ENCODE data around the gene ZC3H13. TPM values are rescaled to one million over a fixed set of nuclear protein-coding genes. Genes with fewer than 3 reads are reported as not detected.

ZC3H13 gene
- total RNA-seq, 1 donor from 2014 or later, result 44.3 TPM

DNA sequence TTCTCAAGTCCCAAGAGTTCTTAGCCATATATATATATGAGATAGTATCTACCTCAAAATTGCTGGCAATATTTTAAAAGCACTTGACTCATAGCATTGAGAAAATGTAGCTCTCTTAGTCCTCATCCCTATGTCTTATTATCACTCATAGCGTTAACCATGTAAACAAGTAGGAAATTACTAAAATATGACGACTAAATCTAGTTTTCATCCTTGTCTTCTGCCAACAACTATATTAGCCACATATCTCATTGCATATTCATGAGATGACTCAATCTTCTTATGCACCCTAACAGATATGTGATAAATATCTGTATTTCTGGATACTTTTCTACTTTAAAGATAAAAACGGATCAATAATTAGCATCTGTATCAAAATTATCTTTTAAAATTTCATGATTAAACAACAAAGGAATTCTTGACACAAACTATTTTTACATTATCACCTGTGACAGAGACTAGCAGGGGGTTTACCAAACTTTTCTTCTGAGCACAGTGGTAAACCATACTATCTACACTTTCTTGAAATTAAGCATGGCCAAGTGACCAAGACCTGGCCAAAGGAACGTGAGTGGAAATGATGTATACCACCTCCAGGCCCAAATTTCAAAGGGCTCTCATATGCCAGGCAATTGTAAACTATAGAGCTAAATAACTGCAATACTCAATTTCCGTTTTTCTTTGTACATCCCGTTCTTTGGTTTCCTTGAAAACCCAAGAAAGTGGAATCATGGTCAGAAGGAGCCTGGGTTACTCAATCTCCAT lies 45.7 kb downstream of the ZC3H13 start:
- H3K27ac Mint-ChIP-seq (ENCODE audit: unreplicated experiment), result no peak overlapping the region
- TF ChIP-seq, protein P1, sequence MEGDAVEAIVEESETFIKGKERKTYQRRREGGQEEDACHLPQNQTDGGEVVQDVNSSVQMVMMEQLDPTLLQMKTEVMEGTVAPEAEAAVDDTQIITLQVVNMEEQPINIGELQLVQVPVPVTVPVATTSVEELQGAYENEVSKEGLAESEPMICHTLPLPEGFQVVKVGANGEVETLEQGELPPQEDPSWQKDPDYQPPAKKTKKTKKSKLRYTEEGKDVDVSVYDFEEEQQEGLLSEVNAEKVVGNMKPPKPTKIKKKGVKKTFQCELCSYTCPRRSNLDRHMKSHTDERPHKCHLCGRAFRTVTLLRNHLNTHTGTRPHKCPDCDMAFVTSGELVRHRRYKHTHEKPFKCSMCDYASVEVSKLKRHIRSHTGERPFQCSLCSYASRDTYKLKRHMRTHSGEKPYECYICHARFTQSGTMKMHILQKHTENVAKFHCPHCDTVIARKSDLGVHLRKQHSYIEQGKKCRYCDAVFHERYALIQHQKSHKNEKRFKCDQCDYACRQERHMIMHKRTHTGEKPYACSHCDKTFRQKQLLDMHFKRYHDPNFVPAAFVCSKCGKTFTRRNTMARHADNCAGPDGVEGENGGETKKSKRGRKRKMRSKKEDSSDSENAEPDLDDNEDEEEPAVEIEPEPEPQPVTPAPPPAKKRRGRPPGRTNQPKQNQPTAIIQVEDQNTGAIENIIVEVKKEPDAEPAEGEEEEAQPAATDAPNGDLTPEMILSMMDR (IDR thresholded peaks at IDR 0.05), result no peak
- H3K4me3 Mint-ChIP-seq (ENCODE audit: unreplicated experiment), result no peak overlapping the region
- H3K4me1 Mint-ChIP-seq (ENCODE audit: unreplicated experiment), result no peaks in the 10 kb centered on the region
- H3K36me3 Mint-ChIP-seq (ENCODE audit: unreplicated experiment), result peaks cover 46% of the 10 kb centered on the region
- no peaks in the 10 kb centered on the region for H3K27me3 Mint-ChIP-seq (ENCODE audit: unreplicated experiment)
- DNase-seq (ENCODE audit: extremely low spot score, unreplicated experiment), result no peak
- H3K9me3 Mint-ChIP-seq (ENCODE audit: unreplicated experiment), result no peaks in the 10 kb centered on the region

DNA sequence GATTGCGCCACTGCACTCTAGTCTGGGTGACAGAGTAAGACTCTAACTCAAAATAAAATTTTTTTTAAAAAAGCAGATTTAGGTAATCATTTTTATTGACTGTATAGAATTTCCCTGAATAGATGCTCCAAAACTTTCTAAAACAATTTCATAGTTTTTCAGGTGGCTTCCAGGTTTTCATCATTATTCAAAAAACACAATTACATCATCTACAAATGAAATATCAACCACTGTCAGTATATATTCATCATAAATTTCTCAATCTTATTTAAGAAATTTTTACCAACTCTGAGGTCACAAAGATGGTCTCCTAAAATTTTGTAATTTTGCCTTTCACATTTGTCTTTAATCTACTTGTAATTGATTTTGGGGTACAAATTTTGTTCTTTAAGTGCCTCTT lies 48.1 kb downstream of the ZC3H13 start:
- no peak for DNase-seq (ENCODE audit: extremely low spot score, unreplicated experiment)
- Mint-ChIP-seq H3K27ac (ENCODE audit: unreplicated experiment) (no peak overlapping the region), H3K27me3 (ENCODE audit: unreplicated experiment) (no peaks in the 10 kb centered on the region), H3K36me3 (ENCODE audit: unreplicated experiment) (peaks cover 60% of the 10 kb centered on the region), H3K4me3 (ENCODE audit: unreplicated experiment) (no peak overlapping the region), H3K4me1 (ENCODE audit: unreplicated experiment) (no peaks in the 10 kb centered on the region), H3K9me3 (ENCODE audit: unreplicated experiment) (no peaks in the 10 kb centered on the region)
- TF ChIP-seq, protein P1 (IDR thresholded peaks at IDR 0.05), result no peak

DNA sequence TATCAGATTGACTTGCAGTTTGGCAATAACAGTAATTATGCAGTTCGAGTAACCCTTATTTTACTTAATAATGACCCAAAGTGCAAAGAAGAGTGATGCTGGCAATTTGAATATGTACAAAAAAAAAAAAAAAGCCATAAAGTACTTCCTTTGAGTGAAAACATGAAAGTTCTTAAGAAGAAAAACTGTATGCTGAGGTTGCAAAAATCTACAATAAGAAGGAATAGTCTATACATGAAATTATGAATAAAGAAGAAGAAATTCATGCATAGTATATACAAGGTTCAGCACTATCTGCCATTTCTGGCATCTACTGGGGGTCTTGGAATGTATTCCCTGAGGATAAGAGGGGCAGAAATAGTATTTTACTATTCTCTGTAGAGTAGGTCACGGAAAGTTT lies 55.9 kb downstream of the ZC3H13 start:
- no peak for DNase-seq (ENCODE audit: extremely low spot score, unreplicated experiment)
- TF ChIP-seq, protein P1 (IDR thresholded peaks at IDR 0.05), result no peak
- no peak overlapping the region for H3K4me3 Mint-ChIP-seq (ENCODE audit: unreplicated experiment)
- H3K27me3 Mint-ChIP-seq (ENCODE audit: unreplicated experiment), result no peaks in the 10 kb centered on the region
- no peaks in the 10 kb centered on the region for H3K9me3 Mint-ChIP-seq (ENCODE audit: unreplicated experiment)
- no peak overlapping the region for H3K27ac Mint-ChIP-seq (ENCODE audit: unreplicated experiment)
- H3K4me1 Mint-ChIP-seq (ENCODE audit: unreplicated experiment), result no peaks in the 10 kb centered on the region
- H3K36me3 Mint-ChIP-seq (ENCODE audit: unreplicated experiment), result peaks cover 33% of the 10 kb centered on the region

DNA sequence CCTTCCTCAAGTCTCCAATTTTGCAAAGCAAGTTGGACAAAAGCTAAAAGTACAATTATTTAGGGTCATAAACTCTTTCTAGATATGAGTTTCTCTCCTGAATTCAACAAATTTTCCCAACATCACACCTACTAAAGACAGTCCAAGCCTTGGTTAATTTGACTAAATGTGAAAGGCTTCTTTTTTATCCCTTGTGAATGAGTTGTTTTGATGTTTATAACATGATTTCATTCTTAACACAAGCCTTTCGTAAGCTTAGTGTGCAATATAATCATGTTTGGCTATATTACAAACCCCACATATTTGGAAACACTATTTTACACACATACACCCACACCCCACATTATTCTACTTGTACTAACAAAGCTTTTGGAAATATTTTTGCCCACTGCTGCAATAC lies 57.3 kb downstream of the ZC3H13 start:
- TF ChIP-seq, protein P1 (IDR thresholded peaks at IDR 0.05), result no peak
- DNase-seq (ENCODE audit: extremely low spot score, unreplicated experiment), result no peak
- Mint-ChIP-seq H3K9me3 (ENCODE audit: unreplicated experiment) (no peaks in the 10 kb centered on the region), H3K27ac (ENCODE audit: unreplicated experiment) (no peak overlapping the region), H3K4me1 (ENCODE audit: unreplicated experiment) (no peaks in the 10 kb centered on the region), H3K4me3 (ENCODE audit: unreplicated experiment) (no peak overlapping the region), H3K36me3 (ENCODE audit: unreplicated experiment) (peaks cover 22% of the 10 kb centered on the region), H3K27me3 (ENCODE audit: unreplicated experiment) (no peaks in the 10 kb centered on the region)

DNA sequence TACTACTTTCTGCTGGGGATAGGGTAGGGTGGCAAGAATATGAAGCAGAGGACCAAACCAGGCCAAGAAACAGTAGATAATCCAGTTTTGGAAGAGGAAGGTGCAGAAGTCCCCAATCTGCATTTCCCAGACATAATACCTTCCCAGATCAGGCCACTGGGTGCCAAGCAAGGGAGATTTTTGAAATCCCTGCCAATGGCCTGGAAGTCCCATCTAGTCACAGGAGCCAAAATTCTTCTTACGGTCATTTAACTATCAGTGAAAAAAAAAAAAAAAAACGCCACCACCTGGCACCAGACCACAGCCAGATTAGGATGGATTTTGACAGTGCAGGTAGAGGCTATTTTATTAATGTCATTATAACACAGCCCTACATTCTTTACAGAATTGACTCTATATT lies 57.8 kb downstream of the ZC3H13 start:
- no peak for DNase-seq (ENCODE audit: extremely low spot score, unreplicated experiment)
- Mint-ChIP-seq H3K27me3 (ENCODE audit: unreplicated experiment) (no peaks in the 10 kb centered on the region), H3K4me3 (ENCODE audit: unreplicated experiment) (no peak overlapping the region), H3K27ac (ENCODE audit: unreplicated experiment) (no peak overlapping the region), H3K9me3 (ENCODE audit: unreplicated experiment) (no peaks in the 10 kb centered on the region), H3K36me3 (ENCODE audit: unreplicated experiment) (peaks cover 17% of the 10 kb centered on the region), H3K4me1 (ENCODE audit: unreplicated experiment) (peaks cover 4% of the 10 kb centered on the region)
- TF ChIP-seq, protein P1 (IDR thresholded peaks at IDR 0.05), result no peak
